ENCODE results near the gene VWA5B2. TPM values are rescaled to one million over a fixed set of nuclear protein-coding genes. Genes with fewer than 3 reads are reported as not detected.

Gene VWA5B2
- total RNA-seq, result not detected

- Mint-ChIP-seq H3K36me3 (peaks cover 6% of the 10 kb centered on the region), H3K9me3 (no peaks in the 10 kb centered on the region), H3K4me3 (peak within 1 kb of the TSS; percentile 54), H3K4me1 (ENCODE audit: low read depth in 2 of 2) (peaks cover 6 to 12% of the 10 kb centered on the region in 2 donors), H3K27ac (no peak within 1 kb of the TSS), H3K27me3 (peaks cover 46 to 54% of the 10 kb centered on the region in 2 donors)
- DNase-seq (ENCODE audit: low spot score) (peak; percentile 85), ATAC-seq (peak; percentile 93 to 96)
Observed at GRCh38 chr3:184229394-184230080, at the start of gene VWA5B2. Gene VWA5B2, plus strand, starts transcription at chr3:184229585. Its CDS starts 944 bp downstream, at chr3:184230529.

GRCh38 chr3:184180165-184180564, 49.2 kb upstream of the VWA5B2 start:
- DNase-seq (ENCODE audit: low spot score), result no peak
- no peaks in the 10 kb centered on the region for H3K27me3 Mint-ChIP-seq
- no peak overlapping the region for H3K4me3 Mint-ChIP-seq
- no peak for ATAC-seq
- peak overlapping the region in 1 of 2 donors; percentile 41 for H3K27ac Mint-ChIP-seq
- peaks cover 4% of the 10 kb centered on the region for H3K36me3 Mint-ChIP-seq
- H3K9me3 Mint-ChIP-seq, result no peaks in the 10 kb centered on the region
- peaks cover 16 to 23% of the 10 kb centered on the region in 2 donors for H3K4me1 Mint-ChIP-seq (ENCODE audit: low read depth in 2 of 2)

DNA sequence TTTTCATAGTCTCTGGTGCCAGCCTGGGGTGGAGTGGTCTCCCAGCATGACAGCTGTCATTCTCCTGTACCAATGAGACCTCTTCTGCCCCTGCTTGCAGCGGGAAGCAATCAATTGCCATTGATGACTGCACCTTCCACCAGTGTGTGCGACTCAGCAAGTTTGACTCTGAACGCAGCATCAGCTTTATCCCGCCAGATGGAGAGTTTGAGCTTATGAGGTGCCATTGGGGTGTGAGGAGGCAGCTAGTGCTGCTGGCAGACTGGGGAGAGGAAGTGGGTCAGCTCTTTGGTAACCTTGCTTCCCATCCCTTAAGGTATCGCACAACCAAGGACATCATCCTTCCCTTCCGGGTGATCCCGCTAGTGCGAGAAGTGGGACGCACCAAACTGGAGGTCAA, 47.8 kb upstream of the VWA5B2 start:
- H3K36me3 Mint-ChIP-seq, result peaks cover 4% of the 10 kb centered on the region
- ATAC-seq (no peak), DNase-seq (ENCODE audit: low spot score) (no peak)
- peaks cover 20 to 21% of the 10 kb centered on the region in 2 donors for H3K4me1 Mint-ChIP-seq (ENCODE audit: low read depth in 2 of 2)
- no peaks in the 10 kb centered on the region for H3K9me3 Mint-ChIP-seq
- no peaks in the 10 kb centered on the region for H3K27me3 Mint-ChIP-seq
- no peak overlapping the region for H3K4me3 Mint-ChIP-seq
- H3K27ac Mint-ChIP-seq, result no peak overlapping the region

GRCh38 chr3:184183679-184184078, 45.7 kb upstream of the VWA5B2 start:
- Mint-ChIP-seq H3K4me1 (ENCODE audit: low read depth in 2 of 2) (peaks cover 30 to 33% of the 10 kb centered on the region in 2 donors), H3K36me3 (peaks cover 15% of the 10 kb centered on the region), H3K27me3 (no peaks in the 10 kb centered on the region), H3K27ac (peak overlapping the region in 1 of 2 donors; percentile 16), H3K4me3 (no peak overlapping the region), H3K9me3 (no peaks in the 10 kb centered on the region)
- no peak for DNase-seq (ENCODE audit: low spot score)
- no peak for ATAC-seq

DNA sequence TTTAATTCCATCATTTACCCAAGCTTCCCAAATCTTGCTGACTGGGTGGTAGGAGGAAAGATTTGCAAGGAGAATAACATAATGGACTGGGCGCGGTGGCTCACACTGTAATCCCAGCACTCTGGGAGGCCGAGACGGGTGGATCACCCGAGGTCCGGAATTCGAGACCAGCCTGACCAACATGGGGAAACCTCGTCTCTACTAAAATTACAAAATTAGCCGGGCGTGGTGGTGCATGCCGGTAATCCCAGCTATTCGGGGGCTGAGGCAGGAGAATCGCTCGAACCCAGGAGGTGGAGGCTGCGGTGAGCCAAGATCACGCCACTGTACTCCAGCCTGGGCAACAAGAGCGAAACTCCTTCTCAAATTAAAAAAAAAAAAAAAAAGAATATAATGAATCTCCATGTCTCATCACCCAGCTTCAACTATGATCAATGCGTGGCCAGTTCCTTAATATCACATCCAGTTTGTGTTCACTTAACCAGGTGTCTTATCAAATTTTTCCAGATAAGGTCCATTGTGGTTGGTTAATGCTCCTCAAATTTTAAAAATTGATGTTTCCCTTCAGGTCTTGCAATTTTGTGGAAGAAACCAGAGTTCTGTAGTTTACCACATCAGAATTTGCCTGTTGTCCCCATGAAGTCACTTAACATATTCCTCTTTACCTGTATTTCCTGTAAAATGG, 44.7 kb upstream of the VWA5B2 start:
- Mint-ChIP-seq H3K27ac (peak overlapping the region; percentile 79 to 95), H3K27me3 (no peaks in the 10 kb centered on the region), H3K4me1 (ENCODE audit: low read depth in 2 of 2) (peaks cover 35 to 36% of the 10 kb centered on the region in 2 donors), H3K4me3 (peak overlapping the region; percentile 98), H3K9me3 (no peaks in the 10 kb centered on the region), H3K36me3 (peaks cover 15% of the 10 kb centered on the region)
- DNase-seq (ENCODE audit: low spot score) (no peak), ATAC-seq (no peak)

DNA sequence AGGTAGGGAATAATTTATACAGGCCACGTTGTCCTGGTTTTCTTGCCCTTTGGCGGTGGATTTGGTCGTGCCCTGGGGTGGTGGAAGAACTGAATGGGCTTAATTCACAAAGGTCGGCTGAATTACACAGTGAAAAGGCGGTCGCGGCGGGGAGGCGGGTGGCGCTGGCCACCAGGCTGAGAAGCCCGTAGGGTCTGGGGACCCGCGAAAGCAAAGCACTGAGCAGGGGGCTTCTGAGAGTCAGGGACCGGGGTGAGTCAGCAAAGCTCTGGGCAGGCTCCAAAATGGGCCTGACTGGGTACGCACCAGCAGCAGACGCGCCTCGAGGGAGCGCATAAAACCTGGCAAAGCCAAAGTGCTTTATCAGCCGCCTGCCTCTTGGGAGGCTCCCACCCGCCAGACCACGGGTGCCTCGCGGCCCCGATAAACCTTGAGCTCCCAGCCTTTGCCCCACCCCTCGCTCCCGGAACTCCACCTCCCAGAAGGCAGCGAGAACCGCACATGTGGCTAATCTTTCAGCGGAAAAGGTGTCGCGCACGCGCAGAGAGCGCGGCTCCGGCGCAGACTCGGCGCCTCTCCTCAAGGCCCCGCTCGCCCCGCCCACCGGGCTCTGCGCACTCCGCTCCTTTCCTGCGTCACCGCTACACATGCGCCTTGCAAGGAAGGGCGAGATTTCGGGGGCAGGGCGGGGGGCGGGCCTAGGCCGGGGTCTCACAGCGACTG, 43.8 kb upstream of the VWA5B2 start:
- peak; percentile 99 for DNase-seq (ENCODE audit: low spot score)
- peak overlapping the region; percentile 79 to 95 for H3K27ac Mint-ChIP-seq
- peak overlapping the region; percentile 98 for H3K4me3 Mint-ChIP-seq
- peak; percentile 94 to 96 for ATAC-seq
- peaks cover 25% of the 10 kb centered on the region for H3K36me3 Mint-ChIP-seq
- no peaks in the 10 kb centered on the region for H3K9me3 Mint-ChIP-seq
- H3K27me3 Mint-ChIP-seq, result no peaks in the 10 kb centered on the region
- peaks cover 39 to 41% of the 10 kb centered on the region in 2 donors for H3K4me1 Mint-ChIP-seq (ENCODE audit: low read depth in 2 of 2)

DNA sequence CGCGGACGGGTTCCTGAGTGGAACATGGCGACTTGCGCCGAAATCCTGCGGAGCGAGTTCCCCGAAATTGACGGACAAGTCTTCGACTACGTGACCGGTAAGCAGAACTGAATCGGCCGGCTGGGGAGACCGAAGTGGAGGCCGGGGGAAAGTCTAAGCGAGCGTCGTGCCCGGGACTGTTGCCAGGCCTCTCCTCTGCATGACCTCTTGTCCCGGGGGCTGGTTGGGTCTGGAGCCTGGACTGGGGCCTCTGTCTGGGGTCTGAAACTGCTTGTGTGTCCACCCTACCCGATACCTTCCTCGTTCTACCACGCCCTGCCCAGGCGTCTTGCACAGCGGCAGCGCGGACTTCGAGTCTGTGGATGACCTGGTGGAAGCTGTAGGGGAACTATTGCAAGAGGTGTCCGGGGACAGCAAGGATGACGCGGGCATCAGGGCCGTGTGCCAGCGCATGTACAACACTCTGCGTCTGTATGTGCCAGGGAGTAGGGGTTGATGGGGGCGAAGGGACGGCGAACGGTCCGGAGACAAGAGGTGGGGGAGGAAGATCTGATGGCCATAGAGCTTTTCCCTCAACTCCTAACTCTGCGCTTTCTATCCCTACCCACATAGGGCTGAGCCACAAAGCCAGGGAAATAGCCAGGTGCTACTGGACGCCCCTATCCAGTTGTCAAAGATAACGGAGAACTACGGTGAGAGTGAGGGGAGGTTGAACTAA, 43.0 kb upstream of the VWA5B2 start, which contains the start of gene ABCF3:
Gene ABCF3, plus strand, starts transcription at position 16 of the 718 bp plus-strand sequence. Its CDS starts 9 bp downstream, at position 25.
- peak; percentile 53 to 55 for ATAC-seq
- peaks cover 25% of the 10 kb centered on the region for H3K36me3 Mint-ChIP-seq
- H3K4me1 Mint-ChIP-seq (ENCODE audit: low read depth in 2 of 2), result peaks cover 39 to 41% of the 10 kb centered on the region in 2 donors
- peak within 1 kb of the TSS; percentile 98 for H3K4me3 Mint-ChIP-seq
- peak within 1 kb of the TSS; percentile 79 to 95 for H3K27ac Mint-ChIP-seq
- no peaks in the 10 kb centered on the region for H3K9me3 Mint-ChIP-seq
- DNase-seq (ENCODE audit: low spot score), result no peak
- no peaks in the 10 kb centered on the region for H3K27me3 Mint-ChIP-seq

DNA sequence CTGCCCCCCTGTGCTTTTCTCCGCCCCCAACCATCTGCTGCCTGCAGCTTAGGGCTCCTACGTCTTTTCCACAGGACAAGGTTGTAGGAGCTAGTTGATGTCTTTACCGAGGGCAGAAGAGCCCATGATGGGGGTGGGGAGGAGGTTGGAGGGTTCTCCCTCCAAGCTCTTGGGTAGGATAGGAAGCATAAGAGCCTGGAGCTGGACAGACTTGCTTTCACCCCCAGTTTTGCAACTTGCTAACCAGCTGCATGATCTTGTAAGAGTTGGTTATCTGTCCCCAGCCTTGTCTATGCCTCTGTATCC, 42.5 kb upstream of the VWA5B2 start:
- H3K9me3 Mint-ChIP-seq, result no peaks in the 10 kb centered on the region
- peaks cover 25% of the 10 kb centered on the region for H3K36me3 Mint-ChIP-seq
- ATAC-seq (no peak), DNase-seq (ENCODE audit: low spot score) (no peak)
- H3K27ac Mint-ChIP-seq, result peak overlapping the region; percentile 79 to 95
- H3K27me3 Mint-ChIP-seq, result no peaks in the 10 kb centered on the region
- peak overlapping the region; percentile 98 for H3K4me3 Mint-ChIP-seq
- H3K4me1 Mint-ChIP-seq (ENCODE audit: low read depth in 2 of 2), result peaks cover 39 to 41% of the 10 kb centered on the region in 2 donors

DNA sequence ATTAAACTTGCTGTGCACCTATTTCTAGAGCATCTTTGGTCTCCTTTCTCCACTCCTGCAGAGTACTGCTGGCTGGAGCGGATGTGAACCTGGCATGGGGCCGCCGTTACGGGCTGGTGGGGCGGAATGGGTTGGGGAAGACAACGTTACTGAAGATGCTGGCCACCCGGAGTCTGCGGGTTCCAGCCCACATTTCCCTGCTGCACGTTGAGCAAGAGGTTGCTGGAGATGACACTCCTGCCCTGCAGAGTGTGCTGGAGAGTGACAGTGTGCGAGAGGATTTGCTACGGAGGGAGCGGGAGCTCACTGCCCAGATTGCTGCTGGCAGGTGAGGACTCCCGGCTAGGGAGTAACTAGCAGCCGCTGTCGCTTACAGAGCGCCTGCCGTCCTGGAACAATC, 41.3 kb upstream of the VWA5B2 start:
- Mint-ChIP-seq H3K27ac (peak overlapping the region in 1 of 2 donors; percentile 95), H3K4me3 (peak overlapping the region; percentile 98), H3K27me3 (no peaks in the 10 kb centered on the region), H3K4me1 (ENCODE audit: low read depth in 2 of 2) (peaks cover 39 to 41% of the 10 kb centered on the region in 2 donors), H3K36me3 (peaks cover 30% of the 10 kb centered on the region), H3K9me3 (no peaks in the 10 kb centered on the region)
- ATAC-seq, result no peak
- DNase-seq (ENCODE audit: low spot score), result no peak

DNA sequence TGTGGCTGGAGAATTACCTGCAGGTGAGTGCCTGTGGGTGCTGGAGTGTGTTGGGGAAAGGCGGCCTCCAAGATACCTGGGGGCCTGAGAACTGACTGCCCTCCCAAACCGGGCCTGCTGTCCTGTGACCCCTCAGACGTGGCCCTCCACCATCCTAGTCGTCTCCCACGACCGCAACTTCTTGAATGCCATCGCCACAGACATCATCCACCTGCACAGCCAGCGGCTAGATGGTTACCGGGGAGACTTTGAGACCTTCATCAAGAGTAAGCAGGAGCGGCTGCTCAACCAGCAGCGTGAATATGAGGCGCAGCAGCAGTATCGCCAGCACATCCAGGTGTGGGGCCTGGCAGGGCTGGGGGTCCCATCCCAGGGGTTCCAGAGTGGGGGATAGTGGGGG, 40.0 kb upstream of the VWA5B2 start:
- no peak overlapping the region for H3K4me3 Mint-ChIP-seq
- peaks cover 41 to 42% of the 10 kb centered on the region in 2 donors for H3K4me1 Mint-ChIP-seq (ENCODE audit: low read depth in 2 of 2)
- no peak for ATAC-seq
- H3K9me3 Mint-ChIP-seq, result no peaks in the 10 kb centered on the region
- H3K27ac Mint-ChIP-seq, result no peak overlapping the region
- H3K36me3 Mint-ChIP-seq, result peaks cover 32% of the 10 kb centered on the region
- DNase-seq (ENCODE audit: low spot score), result no peak
- H3K27me3 Mint-ChIP-seq, result no peaks in the 10 kb centered on the region

GRCh38 chr3:184192889-184193288, 36.5 kb upstream of the VWA5B2 start:
- DNase-seq (ENCODE audit: low spot score), result no peak
- H3K36me3 Mint-ChIP-seq, result peaks cover 25% of the 10 kb centered on the region

DNA sequence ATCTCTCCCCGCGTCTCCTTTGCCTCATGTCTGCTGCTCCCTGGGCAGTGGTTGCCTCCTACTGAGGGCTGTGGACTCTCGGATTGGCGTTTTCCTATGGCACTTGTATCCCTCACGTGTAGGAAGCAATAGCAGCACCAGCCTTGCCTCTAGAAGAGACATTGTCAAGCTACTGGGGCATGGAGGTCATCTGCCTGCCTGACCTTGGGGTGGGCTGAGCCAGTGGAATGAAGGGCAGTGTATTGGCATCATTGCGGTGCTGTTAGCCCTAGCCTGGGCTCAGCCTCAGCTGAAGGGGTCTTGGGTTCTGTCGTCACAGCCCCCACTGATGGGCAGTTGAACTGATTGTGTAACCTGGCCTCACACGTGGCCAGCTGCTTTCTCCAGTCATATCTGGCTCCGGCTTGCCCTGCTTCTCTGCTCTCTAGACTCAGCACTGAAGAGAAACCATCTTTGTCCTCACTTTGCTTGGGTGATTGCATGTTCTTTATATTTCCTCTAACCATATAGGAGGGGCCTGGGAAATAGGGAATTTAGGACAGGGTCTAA, 35.3 kb upstream of the VWA5B2 start:
- H3K27ac Mint-ChIP-seq, result no peak overlapping the region
- no peaks in the 10 kb centered on the region for H3K9me3 Mint-ChIP-seq
- ATAC-seq, result no peak
- H3K27me3 Mint-ChIP-seq, result no peaks in the 10 kb centered on the region
- no peak overlapping the region for H3K4me3 Mint-ChIP-seq
- H3K4me1 Mint-ChIP-seq (ENCODE audit: low read depth in 2 of 2), result peaks cover 5 to 8% of the 10 kb centered on the region in 2 donors
- DNase-seq (ENCODE audit: low spot score), result no peak
- peaks cover 22% of the 10 kb centered on the region for H3K36me3 Mint-ChIP-seq

More at GRCh38 chr3:184192889-184193288, 36.5 kb upstream of the VWA5B2 start:
- H3K4me1 Mint-ChIP-seq (ENCODE audit: low read depth in 2 of 2), result peaks cover 15 to 19% of the 10 kb centered on the region in 2 donors
- no peak overlapping the region for H3K27ac Mint-ChIP-seq
- H3K27me3 Mint-ChIP-seq, result no peaks in the 10 kb centered on the region
- ATAC-seq, result no peak
- no peaks in the 10 kb centered on the region for H3K9me3 Mint-ChIP-seq
- no peak overlapping the region for H3K4me3 Mint-ChIP-seq

GRCh38 chr3:184196536-184196935, 32.8 kb upstream of the VWA5B2 start:
- Mint-ChIP-seq H3K27ac (no peak overlapping the region), H3K36me3 (peaks cover 13% of the 10 kb centered on the region), H3K9me3 (no peaks in the 10 kb centered on the region), H3K27me3 (no peaks in the 10 kb centered on the region), H3K4me3 (no peak overlapping the region), H3K4me1 (ENCODE audit: low read depth in 2 of 2) (peaks cover 0 to 3% of the 10 kb centered on the region in 2 donors)
- ATAC-seq (no peak), DNase-seq (ENCODE audit: low spot score) (no peak)
